ENCODE data around the gene GULP1. TPM values are rescaled to one million over a fixed set of nuclear protein-coding genes. Genes with fewer than 3 reads are reported as not detected.
"Not testable (repeated sequence)": the region's sequence is repeated elsewhere in the genome, so short reads cannot be mapped to it uniquely, and the experiment has no call there.

Gene GULP1
- total and polyA plus RNA-seq, 2 donors (not counting 1 experiment from before 2014, with no cell fraction given), result 43.5 to 82.4 TPM

DNA sequence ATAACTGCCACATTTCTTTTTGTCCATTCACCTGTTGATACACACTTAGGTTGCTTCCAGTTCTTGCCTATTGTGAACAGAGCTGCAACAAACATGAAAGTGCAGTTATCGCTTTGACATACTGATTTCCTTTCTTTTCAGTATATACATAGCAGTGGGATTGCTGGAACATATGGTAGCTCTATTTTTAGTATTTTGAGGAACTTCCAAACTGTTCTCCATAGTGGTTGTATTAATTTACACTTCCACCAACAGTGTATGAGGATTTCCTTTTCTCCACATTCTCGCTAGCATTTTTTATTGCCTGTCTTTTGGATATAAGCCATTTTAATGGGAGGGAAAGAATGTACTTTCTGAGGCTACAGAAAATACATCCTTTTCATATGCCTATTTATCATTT is 167.4 kb downstream of the GULP1 start:
- Histone ChIP-seq H3K4me1 (ENCODE audit: control insufficient read depth, extremely low read depth, insufficient read depth, low read length) (no peaks in the 10 kb centered on the region), H3K79me2 (ENCODE audit: control insufficient read depth, insufficient read depth, low read length) (no peaks in the 10 kb centered on the region), H4K20me1 (ENCODE audit: control insufficient read depth, extremely low read depth, insufficient read depth, low read length) (no peaks in the 10 kb centered on the region), H3K4me2 (ENCODE audit: extremely low read depth, insufficient read depth, low read length) (no peak overlapping the region), H3K36me3 (ENCODE audit: control insufficient read depth, insufficient read depth, low read length) (no peaks in the 10 kb centered on the region), H2AFZ (ENCODE audit: low read length) (no peak overlapping the region), H3K27ac (ENCODE audit: insufficient read depth, low read length) (no peak overlapping the region), H3K4me3 (replicated peaks in 1 of 4; ENCODE audit: control extremely low read depth in 1 of 4, insufficient read depth in 1 of 4, low read depth in 3 of 4, low read length in 4 of 4) (no peak overlapping the region), H3K27me3 (ENCODE audit: control insufficient read depth, insufficient read depth, low read length) (no peaks in the 10 kb centered on the region), H3K9me3 (ENCODE audit: control insufficient read depth, insufficient read depth, low read depth, low read length) (no peaks in the 10 kb centered on the region), H3K9ac (ENCODE audit: insufficient read depth, low read length) (no peak overlapping the region)
- no peak for DNase-seq (ENCODE audit: low read depth in 2 of 2)
- TF ChIP-seq, protein P1, sequence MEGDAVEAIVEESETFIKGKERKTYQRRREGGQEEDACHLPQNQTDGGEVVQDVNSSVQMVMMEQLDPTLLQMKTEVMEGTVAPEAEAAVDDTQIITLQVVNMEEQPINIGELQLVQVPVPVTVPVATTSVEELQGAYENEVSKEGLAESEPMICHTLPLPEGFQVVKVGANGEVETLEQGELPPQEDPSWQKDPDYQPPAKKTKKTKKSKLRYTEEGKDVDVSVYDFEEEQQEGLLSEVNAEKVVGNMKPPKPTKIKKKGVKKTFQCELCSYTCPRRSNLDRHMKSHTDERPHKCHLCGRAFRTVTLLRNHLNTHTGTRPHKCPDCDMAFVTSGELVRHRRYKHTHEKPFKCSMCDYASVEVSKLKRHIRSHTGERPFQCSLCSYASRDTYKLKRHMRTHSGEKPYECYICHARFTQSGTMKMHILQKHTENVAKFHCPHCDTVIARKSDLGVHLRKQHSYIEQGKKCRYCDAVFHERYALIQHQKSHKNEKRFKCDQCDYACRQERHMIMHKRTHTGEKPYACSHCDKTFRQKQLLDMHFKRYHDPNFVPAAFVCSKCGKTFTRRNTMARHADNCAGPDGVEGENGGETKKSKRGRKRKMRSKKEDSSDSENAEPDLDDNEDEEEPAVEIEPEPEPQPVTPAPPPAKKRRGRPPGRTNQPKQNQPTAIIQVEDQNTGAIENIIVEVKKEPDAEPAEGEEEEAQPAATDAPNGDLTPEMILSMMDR (conservative IDR thresholded peaks at IDR 0.05 in 1 of 2, IDR thresholded peaks at IDR 0.05 in 1 of 2; ENCODE audit: low read depth in 1 of 2, low read length in 2 of 2), result no peak
- TF ChIP-seq EZH2 (IDR thresholded peaks at IDR 0.05; ENCODE audit: low read length, missing control alignments), result no peak

DNA sequence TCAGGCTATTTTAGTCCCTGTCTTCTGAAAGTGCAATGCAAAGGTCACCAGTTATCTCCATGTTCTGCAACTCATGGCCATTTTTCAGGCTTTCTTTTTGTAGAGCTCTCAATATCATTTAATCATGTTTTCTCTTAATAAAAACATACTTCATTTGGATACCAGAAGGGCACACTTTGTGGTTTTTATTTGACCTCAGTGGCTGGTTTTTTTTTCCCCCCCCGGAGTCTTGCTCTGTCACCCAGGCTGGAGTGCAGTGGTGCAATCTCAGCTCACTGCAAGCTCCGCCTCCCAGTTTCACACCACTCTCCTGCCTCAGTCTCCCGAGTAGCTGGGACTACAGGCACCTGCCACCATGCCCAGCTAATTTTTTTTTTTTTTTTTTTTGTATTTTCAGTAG is 174.4 kb downstream of the GULP1 start:
- not testable (repeated sequence) for H3K4me2 ChIP-seq (ENCODE audit: extremely low read depth, insufficient read depth, low read length); H3K9ac ChIP-seq (ENCODE audit: insufficient read depth, low read length); H4K20me1 ChIP-seq (ENCODE audit: control insufficient read depth, extremely low read depth, insufficient read depth, low read length); H3K4me1 ChIP-seq (ENCODE audit: control insufficient read depth, extremely low read depth, insufficient read depth, low read length); H2AFZ ChIP-seq (ENCODE audit: low read length); H3K36me3 ChIP-seq (ENCODE audit: control insufficient read depth, insufficient read depth, low read length); H3K79me2 ChIP-seq (ENCODE audit: control insufficient read depth, insufficient read depth, low read length); H3K9me3 ChIP-seq (ENCODE audit: control insufficient read depth, insufficient read depth, low read depth, low read length); H3K27me3 ChIP-seq (ENCODE audit: control insufficient read depth, insufficient read depth, low read length); H3K4me3 ChIP-seq (replicated peaks in 1 of 4; ENCODE audit: control extremely low read depth in 1 of 4, insufficient read depth in 1 of 4, low read depth in 3 of 4, low read length in 4 of 4); H3K27ac ChIP-seq (ENCODE audit: insufficient read depth, low read length)
- peak; percentile 18 to 39 for DNase-seq (ENCODE audit: low read depth in 2 of 2)

DNA sequence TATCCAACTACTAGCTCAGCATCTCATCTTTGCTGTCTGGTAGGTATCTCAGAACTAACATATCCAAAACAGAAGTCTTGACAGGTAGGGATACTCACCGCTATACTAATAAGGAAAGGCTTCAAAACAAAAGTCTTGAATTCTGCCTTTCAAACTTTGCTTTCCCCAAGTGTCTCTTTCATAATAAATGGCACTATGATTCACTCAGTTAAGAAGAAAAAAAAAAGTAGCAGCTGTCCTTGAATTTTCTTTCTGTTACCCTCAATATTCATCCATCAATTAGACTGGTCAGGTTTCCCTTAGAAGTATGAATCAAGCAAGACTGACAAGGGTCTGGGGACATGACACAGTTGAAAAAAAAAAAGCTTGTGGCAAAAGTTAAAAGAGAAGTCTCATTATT is 175.1 kb downstream of the GULP1 start:
- Histone ChIP-seq H3K36me3 (ENCODE audit: control insufficient read depth, insufficient read depth, low read length) (no peaks in the 10 kb centered on the region), H3K79me2 (ENCODE audit: control insufficient read depth, insufficient read depth, low read length) (no peaks in the 10 kb centered on the region), H3K9ac (ENCODE audit: insufficient read depth, low read length) (no peak overlapping the region), H3K4me3 (replicated peaks in 1 of 4; ENCODE audit: control extremely low read depth in 1 of 4, insufficient read depth in 1 of 4, low read depth in 3 of 4, low read length in 4 of 4) (no peak overlapping the region), H3K4me2 (ENCODE audit: extremely low read depth, insufficient read depth, low read length) (no peak overlapping the region), H3K27me3 (ENCODE audit: control insufficient read depth, insufficient read depth, low read length) (no peaks in the 10 kb centered on the region), H3K27ac (ENCODE audit: insufficient read depth, low read length) (no peak overlapping the region), H4K20me1 (ENCODE audit: control insufficient read depth, extremely low read depth, insufficient read depth, low read length) (no peaks in the 10 kb centered on the region), H3K9me3 (ENCODE audit: control insufficient read depth, insufficient read depth, low read depth, low read length) (no peaks in the 10 kb centered on the region), H3K4me1 (ENCODE audit: control insufficient read depth, extremely low read depth, insufficient read depth, low read length) (no peaks in the 10 kb centered on the region), H2AFZ (ENCODE audit: low read length) (no peak overlapping the region)
- TF ChIP-seq, protein P1 (conservative IDR thresholded peaks at IDR 0.05 in 1 of 2, IDR thresholded peaks at IDR 0.05 in 1 of 2; ENCODE audit: low read depth in 1 of 2, low read length in 2 of 2), result no peak
- no peak for TF ChIP-seq EZH2 (IDR thresholded peaks at IDR 0.05; ENCODE audit: low read length, missing control alignments)
- DNase-seq (ENCODE audit: low read depth in 2 of 2), result peak in 1 of 2 donors; percentile 14
